Activated CD8-positive, alpha-beta T cell treated with anti-CD3 and anti-CD28 coated beads for 36 hours (primary cell): ENCODE measurements around the gene NPAS1. TPM values are rescaled to one million over a fixed set of nuclear protein-coding genes. Genes with fewer than 3 reads are reported as not detected.
"Not testable (repeated sequence)": the region's sequence is repeated elsewhere in the genome, so short reads cannot be mapped to it uniquely, and the experiment has no call there.

Source experiments
- ATAC-seq: fragments of 200-7000 bp; cut with Tn5 transposase; one replicate; pipeline ENCODE4 v1.10.0; 2021; ENCODE audit warnings: mild to moderate bottlenecking, moderate library complexity
- CTCF ChIA-PET: fragments of 350-600 bp; sonication (Branson Sonifier 250); formaldehyde crosslinking; loops from one replicate; lab custom pipeline; 2021; ENCODE audit warnings: antibody characterized with exemption; lab: Charles Lee
- POLR2A ChIA-PET: fragments of 350-600 bp; sonication (Branson Sonifier 250); formaldehyde crosslinking; loops from one replicate; lab custom pipeline; 2021; ENCODE audit warnings: antibody characterized with exemption; lab: Charles Lee
- DNase-seq: peaks from one replicate; pipeline ENCODE4 v3.0.0-alpha.2; 2020
- H3K27ac Mint-ChIP-seq: one replicate; pipeline ENCODE4 v1.8.0; 2021; ENCODE audit warnings: mild to moderate bottlenecking, mixed read lengths
- H3K27me3 Mint-ChIP-seq: one replicate; pipeline ENCODE4 v1.8.0; 2021; ENCODE audit warnings: mixed read lengths
- H3K36me3 Mint-ChIP-seq: one replicate; pipeline ENCODE4 v1.8.0; 2021; ENCODE audit warnings: low read depth, mixed read lengths
- H3K4me1 Mint-ChIP-seq: one replicate; pipeline ENCODE4 v1.8.0; 2021; ENCODE audit warnings: low read depth, mixed read lengths
- H3K4me3 Mint-ChIP-seq: one replicate; pipeline ENCODE4 v1.8.0; 2021; ENCODE audit warnings: mild to moderate bottlenecking, moderate library complexity, mixed read lengths
- H3K9me3 Mint-ChIP-seq: one replicate; pipeline ENCODE4 v1.8.0; 2021; ENCODE audit warnings: mixed read lengths
- intact Hi-C: fragments of 100-400 bp; cut with micrococcal nuclease; formaldehyde crosslinking; loops from one replicate; pipeline ENCODE4 v1.10.0; 2022
- total RNA-seq, 2 experiments: library from RNA; stranded (reverse); gene quantifications; one replicate each; pipeline ENCODE4 v1.2.3, GENCODE V29; 2021
- TF ChIP-seq, protein P1 (sequence below): fragments of 200-600 bp; IDR thresholded peaks from one replicate; pipeline ENCODE4 v1.8.0; 2022; ENCODE audit warnings: antibody characterized with exemption, mild to moderate bottlenecking

Gene NPAS1
- total RNA-seq, 2 experiments from 2014 or later = 0.27 to 0.65 TPM

DNA sequence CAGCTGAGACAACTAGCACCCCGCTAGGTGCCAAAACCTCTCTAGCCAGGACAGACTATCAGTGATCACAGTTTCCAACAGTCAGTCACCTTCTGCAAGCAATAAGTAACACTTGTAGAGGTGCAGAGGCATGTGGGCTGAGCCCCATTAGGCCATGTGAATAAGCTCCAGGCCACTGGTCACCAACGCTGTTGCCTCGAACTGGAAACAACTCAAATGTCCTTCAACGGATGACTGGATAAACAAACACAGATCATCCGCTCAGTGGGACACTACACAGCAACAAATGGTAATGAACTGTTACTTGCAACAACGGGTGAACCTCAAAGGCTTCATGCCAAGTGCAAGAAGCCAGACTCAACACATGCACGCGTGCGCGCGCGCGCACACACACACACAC is 56.3 kb downstream of the NPAS1 start:
- H3K27me3 Mint-ChIP-seq = no peaks in the 10 kb centered on the region
- DNase-seq = no peak
- no peak overlapping the region for H3K4me3 Mint-ChIP-seq
- intact Hi-C loops = no loop called here
- H3K9me3 Mint-ChIP-seq = no peaks in the 10 kb centered on the region
- peaks cover 44% of the 10 kb centered on the region for H3K36me3 Mint-ChIP-seq
- peaks cover 4% of the 10 kb centered on the region for H3K4me1 Mint-ChIP-seq
- CTCF ChIA-PET = interaction anchor here (0.5 to 0.8 kb wide), 2 partner anchors 50 to 465 kb away, joined by 3 to 4 read pairs; no protein-coding TSS in a partner anchor
- ATAC-seq = no peak
- POLR2A ChIA-PET = interaction anchor here (0.7 to 1.0 kb wide), 2 partner anchors 15 to 37 kb away, joined by 3 read pairs; partner anchors contain the start of gene ZC3H4
- no peak overlapping the region for H3K27ac Mint-ChIP-seq
- TF ChIP-seq, protein P1, sequence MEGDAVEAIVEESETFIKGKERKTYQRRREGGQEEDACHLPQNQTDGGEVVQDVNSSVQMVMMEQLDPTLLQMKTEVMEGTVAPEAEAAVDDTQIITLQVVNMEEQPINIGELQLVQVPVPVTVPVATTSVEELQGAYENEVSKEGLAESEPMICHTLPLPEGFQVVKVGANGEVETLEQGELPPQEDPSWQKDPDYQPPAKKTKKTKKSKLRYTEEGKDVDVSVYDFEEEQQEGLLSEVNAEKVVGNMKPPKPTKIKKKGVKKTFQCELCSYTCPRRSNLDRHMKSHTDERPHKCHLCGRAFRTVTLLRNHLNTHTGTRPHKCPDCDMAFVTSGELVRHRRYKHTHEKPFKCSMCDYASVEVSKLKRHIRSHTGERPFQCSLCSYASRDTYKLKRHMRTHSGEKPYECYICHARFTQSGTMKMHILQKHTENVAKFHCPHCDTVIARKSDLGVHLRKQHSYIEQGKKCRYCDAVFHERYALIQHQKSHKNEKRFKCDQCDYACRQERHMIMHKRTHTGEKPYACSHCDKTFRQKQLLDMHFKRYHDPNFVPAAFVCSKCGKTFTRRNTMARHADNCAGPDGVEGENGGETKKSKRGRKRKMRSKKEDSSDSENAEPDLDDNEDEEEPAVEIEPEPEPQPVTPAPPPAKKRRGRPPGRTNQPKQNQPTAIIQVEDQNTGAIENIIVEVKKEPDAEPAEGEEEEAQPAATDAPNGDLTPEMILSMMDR = no peak

DNA sequence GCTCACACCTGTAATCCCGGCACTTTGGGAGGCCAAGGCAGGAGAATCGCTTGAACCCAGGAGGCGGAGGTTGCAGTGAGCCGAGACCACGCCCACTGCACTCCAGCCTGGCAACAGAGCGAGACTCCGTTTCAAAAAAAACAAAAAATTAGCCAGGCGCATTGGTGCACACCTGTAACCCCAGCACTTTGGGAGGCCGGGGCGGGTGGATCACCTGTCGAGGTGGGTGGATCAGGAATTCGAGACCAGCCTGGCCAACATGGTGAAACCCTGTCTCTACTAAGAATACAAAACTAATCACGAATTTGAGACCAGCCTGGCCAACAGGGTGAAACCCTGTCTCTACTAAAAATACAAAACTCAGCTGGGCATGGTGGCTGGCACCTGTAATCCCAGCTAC is 58.7 kb downstream of the NPAS1 start:
- peaks cover 45% of the 10 kb centered on the region for H3K36me3 Mint-ChIP-seq
- H3K4me3 Mint-ChIP-seq, intact Hi-C loops, POLR2A ChIA-PET, H3K27me3 Mint-ChIP-seq, H3K9me3 Mint-ChIP-seq, H3K4me1 Mint-ChIP-seq, DNase-seq, H3K27ac Mint-ChIP-seq, ATAC-seq: not testable (repeated sequence)
- CTCF ChIA-PET = interaction anchor here (0.8 to 7.2 kb wide), 6 partner anchors 14 to 53 kb away, joined by 3 to 94 read pairs (median 10); partner anchors contain the start of genes SAE1 and ZC3H4

DNA sequence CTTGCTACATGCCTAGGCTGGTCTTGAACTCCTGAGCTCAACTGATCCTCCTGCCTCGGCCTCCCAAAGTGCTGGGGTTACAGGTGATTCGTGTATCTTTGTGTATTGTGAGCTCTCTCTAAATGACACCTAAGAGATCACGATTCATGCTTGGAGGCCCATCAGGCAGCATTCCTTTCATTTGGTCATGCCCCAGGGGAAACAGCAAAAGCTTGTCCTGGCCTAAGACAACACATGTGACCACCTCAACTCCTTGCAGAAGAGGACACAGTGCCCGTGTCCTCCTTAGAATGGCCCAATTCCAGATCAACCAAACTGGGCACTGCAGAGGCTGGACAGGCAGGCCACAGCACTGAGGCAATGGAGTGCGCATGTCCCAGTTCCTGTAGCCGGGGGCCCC is 61.5 kb downstream of the NPAS1 start:
- ChIA-PET CTCF (interaction anchor here (0.7 to 7.2 kb wide), 11 partner anchors 11 to 167 kb away, joined by 3 to 94 read pairs (median 4); partner anchors contain the start of gene ZC3H4), POLR2A (interaction anchor here (0.6 to 1.6 kb wide), 6 partner anchors 11 to 68 kb away, joined by 3 to 6 read pairs (median 4); partner anchors contain the start of genes SAE1 and TMEM160)
- intact Hi-C loops = loop anchor here (5.0 kb wide), 1 partner anchor 46 kb away; no protein-coding TSS in a partner anchor
- H3K9me3 Mint-ChIP-seq = no peaks in the 10 kb centered on the region
- H3K36me3 Mint-ChIP-seq = peaks cover 49% of the 10 kb centered on the region
- DNase-seq = no peak
- H3K27ac Mint-ChIP-seq = peak overlapping the region; percentile 25
- no peaks in the 10 kb centered on the region for H3K27me3 Mint-ChIP-seq
- TF ChIP-seq, protein P1 = no peak
- no peak overlapping the region for H3K4me3 Mint-ChIP-seq
- ATAC-seq = no peak
- no peaks in the 10 kb centered on the region for H3K4me1 Mint-ChIP-seq

DNA sequence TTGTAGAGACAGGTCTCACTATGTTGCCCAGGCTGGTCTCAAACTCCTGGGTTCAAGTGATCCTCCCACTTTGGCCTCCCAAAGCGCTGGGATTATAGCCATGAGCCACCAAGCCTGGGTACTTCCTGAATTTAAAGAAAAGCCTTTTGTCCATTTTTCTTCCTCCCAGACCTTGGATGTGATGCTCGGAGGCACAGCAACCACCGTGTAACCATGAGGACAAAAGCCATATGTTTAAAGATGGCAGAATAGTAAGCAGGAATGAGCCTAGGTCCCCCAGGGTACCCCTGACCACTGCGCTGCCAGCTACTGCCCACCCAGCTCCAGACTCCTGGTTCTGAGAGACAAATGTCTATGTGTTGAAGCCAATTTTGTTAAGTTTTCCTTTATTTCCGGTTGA is 62.9 kb downstream of the NPAS1 start:
- Mint-ChIP-seq H3K27me3 (no peaks in the 10 kb centered on the region), H3K4me3 (no peak overlapping the region), H3K4me1 (no peaks in the 10 kb centered on the region), H3K27ac (no peak overlapping the region), H3K36me3 (peaks cover 50% of the 10 kb centered on the region), H3K9me3 (no peaks in the 10 kb centered on the region)
- POLR2A ChIA-PET = interaction anchor here (0.8 to 1.5 kb wide), 3 partner anchors 40 to 70 kb away, joined by 3 to 4 read pairs (median 3); no protein-coding TSS in a partner anchor
- DNase-seq (no peak), ATAC-seq (no peak)
- TF ChIP-seq, protein P1 = no peak
- intact Hi-C loops = loop anchor here (5.0 kb wide), 1 partner anchor 45 kb away; no protein-coding TSS in a partner anchor
- CTCF ChIA-PET = interaction anchor here (2.3 to 7.2 kb wide), 2 partner anchors 9 to 43 kb away, joined by 6 to 94 read pairs; no protein-coding TSS in a partner anchor

DNA sequence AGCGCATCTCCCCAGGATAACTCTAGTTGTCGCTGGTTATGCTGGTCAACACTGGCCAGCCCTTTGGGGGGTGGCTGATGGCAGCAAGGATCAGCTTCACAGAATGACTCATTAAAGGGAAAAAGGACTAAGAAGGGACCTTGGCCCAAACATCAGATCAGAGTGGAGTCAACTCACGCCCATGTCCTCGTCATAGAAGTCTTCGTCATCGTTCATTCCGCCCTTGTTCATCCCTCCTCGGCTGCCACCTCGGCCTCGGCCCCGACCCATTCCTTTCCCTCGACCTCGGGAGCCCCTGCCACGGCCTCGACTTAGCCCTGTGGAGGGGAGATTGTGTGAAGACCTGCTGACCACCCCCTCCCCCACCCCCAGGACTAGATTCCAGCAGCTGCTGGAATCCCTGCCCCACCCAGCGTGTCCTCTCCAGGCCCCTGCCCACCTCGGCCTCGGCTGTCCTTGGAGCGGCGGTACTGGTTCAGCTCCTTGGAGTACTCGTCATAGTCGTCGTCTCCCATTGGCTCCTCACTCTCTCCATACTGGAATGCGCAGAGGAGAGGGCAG is 65.3 kb downstream of the NPAS1 start:
- no peak for DNase-seq
- Mint-ChIP-seq H3K27me3 (no peaks in the 10 kb centered on the region), H3K27ac (no peak overlapping the region), H3K4me1 (no peaks in the 10 kb centered on the region), H3K9me3 (no peaks in the 10 kb centered on the region), H3K36me3 (peaks cover 57% of the 10 kb centered on the region), H3K4me3 (no peak overlapping the region)
- ChIA-PET CTCF (no interaction called here), POLR2A (no interaction called here)
- no peak for ATAC-seq
- intact Hi-C loops = loop anchor here (5.0 kb wide), 1 partner anchor 42 kb away; no protein-coding TSS in a partner anchor
- TF ChIP-seq, protein P1 = no peak
